Astrocyte of the spinal cord (primary cell): ENCODE results near the gene DMTF1.
A peak's percentile ranks its signal among the peaks of the same experiment; 100 is the strongest.
"Not testable (repeated sequence)": the region's sequence is repeated elsewhere in the genome, so short reads cannot be mapped to it uniquely, and the experiment has no call there.

Experiments
- DNase-seq: peaks from one replicate; pipeline ENCODE4 v3.0.0; 2011; ENCODE audit warnings: low read depth, low spot score
- H3K4me3 ChIP-seq: 2 replicates; pipeline ENCODE4 v1.5.1; 2011; ENCODE audit warnings: low read depth, mild to moderate bottlenecking, low read length, moderate library complexity
- CTCF ChIP-seq: IDR thresholded peaks from 2 replicates; pipeline ENCODE4 v1.5.1; 2012; ENCODE audit warnings: low read depth, mild to moderate bottlenecking, low read length, inconsistent platforms
- in situ Hi-C: cut with HindIII; loops from 2 replicates; pipeline ENCODE4 v1.10.0; 2017; ENCODE audit warnings: low sequenced_read_pairs

The DMTF1 gene

GRCh38 chr7:87223666-87224065 is 71.4 kb downstream of the DMTF1 start:
- in situ Hi-C loops, result no loop called here
- no peak for DNase-seq

GRCh38 chr7:87225696-87226095 is 73.4 kb downstream of the DMTF1 start:
- in situ Hi-C loops, result no loop called here
- peak; percentile 29 for DNase-seq
- H3K4me3 ChIP-seq, result no peak overlapping the region
- TF ChIP-seq CTCF, result no peak

More at GRCh38 chr7:87223666-87224065, 71.4 kb downstream of the DMTF1 start:
- no peak for TF ChIP-seq CTCF
- no peak overlapping the region for H3K4me3 ChIP-seq

- H3K4me3 ChIP-seq, result no peak overlapping the region
- DNase-seq, result no peak
- TF ChIP-seq CTCF, result no peak
- in situ Hi-C loops, result no loop called here
These were observed 74.2 kb downstream of the DMTF1 start for GRCh38 chr7:87226495-87226894.

- H3K4me3 ChIP-seq, result no peak overlapping the region
- DNase-seq, result no peak
- in situ Hi-C loops, result no loop called here
- no peak for TF ChIP-seq CTCF
These were observed 79.0 kb downstream of the DMTF1 start for GRCh38 chr7:87231258-87231657.

GRCh38 chr7:87231711-87232110 is 79.5 kb downstream of the DMTF1 start:
- no peak for TF ChIP-seq CTCF
- no peak overlapping the region for H3K4me3 ChIP-seq
- DNase-seq, result no peak
- in situ Hi-C loops, result no loop called here

- no peak overlapping the region for H3K4me3 ChIP-seq
- in situ Hi-C loops, result no loop called here
- no peak for TF ChIP-seq CTCF
- DNase-seq, result no peak
These were observed 82.7 kb downstream of the DMTF1 start for GRCh38 chr7:87234949-87235348.

GRCh38 chr7:87238464-87239051 is 86.3 kb downstream of the DMTF1 start:
- H3K4me3 ChIP-seq, in situ Hi-C loops, DNase-seq: not testable (repeated sequence)

- DNase-seq, in situ Hi-C loops, H3K4me3 ChIP-seq: not testable (repeated sequence)
These were observed 93.4 kb downstream of the DMTF1 start for GRCh38 chr7:87245671-87246070.
